GM03348 (cell line): ENCODE data around the gene CHIT1.
A peak's percentile ranks its signal among the peaks of the same experiment; 100 is the strongest.
"Not testable (repeated sequence)": the region's sequence is repeated elsewhere in the genome, so short reads cannot be mapped to it uniquely, and the experiment has no call there.

Source experiments
- DNase-seq: peaks from one replicate; pipeline ENCODE4 v3.0.0; 2012; ENCODE audit warnings: low spot score

The CHIT1 gene

DNA sequence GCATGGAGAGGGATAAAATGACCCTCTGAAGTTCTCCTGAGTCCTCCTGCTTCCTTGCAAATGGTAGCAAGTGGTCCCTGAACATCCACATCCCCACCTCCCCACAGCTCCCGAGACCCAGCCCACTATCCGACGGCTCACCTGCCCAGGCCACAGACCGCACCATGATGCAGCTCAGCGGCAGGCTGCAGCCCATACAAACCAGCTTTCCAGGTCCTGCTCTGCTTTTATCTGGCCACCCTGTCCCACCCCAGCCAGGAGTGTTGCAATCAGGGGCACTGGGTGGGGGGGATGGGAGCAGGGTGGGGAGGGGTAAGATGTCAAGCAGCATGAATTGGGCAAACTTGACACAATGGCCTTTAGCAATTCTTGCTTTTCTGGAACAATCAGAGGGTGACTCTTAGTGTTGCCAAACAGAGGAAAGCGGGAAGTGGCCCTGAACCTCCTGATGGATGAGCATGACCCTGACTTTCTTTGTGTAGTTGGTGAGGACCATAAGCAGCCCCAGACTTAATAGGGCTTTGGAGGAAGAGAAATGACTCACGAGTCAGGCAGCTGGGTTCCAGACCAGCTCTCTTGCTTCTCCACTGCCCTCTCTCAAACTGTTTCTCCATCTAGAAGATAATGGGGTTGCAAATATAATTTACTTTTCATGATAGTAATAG is at the start of gene CHIT1:
TSS of gene CHIT1 (minus strand) at position 203 of the 665 bp plus-strand sequence. CDS start at position 166, 37 bp downstream.
- no peak for DNase-seq

DNA sequence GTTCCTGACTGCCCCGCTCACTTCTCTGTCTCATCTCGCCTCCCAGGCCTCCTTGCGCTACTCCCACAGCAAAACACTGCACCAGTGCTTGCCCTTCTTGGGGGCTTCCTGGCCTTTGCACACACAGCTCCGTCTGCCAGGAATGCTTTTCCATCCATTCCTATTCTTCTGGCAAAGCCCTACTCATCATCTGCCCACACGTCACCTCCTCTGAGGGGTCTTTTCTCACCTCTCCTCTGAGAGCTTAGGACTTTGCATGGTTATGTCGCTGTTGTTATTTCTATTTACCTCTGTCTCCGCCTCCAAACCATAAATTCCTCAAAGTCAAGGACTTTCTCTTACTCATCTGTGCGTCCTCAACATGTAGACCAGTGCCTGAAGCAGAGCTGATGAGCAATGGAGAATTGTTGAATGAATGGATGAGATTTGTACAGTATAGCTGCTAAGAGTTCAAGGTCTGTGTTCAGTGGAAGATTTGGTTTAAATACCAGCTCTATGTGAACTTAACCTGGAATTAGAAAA is 49.5 kb upstream of the CHIT1 start:
- DNase-seq: no peak

DNA sequence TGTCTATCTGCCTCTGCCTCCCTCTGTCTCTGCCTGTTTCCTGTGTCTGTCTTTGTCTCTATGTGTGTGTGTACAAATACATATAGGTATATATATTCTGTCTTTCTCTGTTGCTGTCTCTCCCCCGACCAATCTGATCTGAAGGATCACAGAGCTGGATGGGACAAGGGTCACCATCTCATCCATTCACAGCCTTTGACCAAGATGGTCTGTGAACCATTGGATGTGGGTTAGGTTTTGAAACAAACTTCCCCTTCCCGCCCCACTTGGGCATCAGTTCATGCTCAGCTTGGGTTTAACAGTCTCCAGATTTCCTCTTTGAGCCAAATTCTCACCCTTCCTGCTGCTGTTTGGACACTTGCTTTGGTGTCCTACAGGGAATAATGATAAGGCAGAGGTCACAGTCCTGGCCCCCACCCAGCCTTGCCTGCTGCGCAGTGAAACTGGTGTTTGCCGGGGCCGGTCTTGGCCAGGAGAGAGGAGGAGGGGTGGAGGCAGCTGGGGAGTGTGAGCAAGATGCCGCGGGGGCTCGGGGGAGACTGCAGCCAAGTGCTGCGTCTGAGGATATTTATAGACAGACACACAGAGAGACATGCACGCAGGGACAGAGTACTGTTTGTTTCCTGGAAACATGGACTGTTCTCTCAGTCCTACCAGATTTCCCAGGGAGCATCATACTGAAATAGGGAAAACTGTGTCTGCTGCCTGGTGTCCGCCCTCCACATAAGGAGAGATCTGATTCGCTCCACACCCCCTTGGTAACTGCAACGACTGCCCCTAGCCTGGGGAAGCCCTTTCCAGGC is 48.8 kb upstream of the CHIT1 start:
- peak; percentile 85 for DNase-seq

DNA sequence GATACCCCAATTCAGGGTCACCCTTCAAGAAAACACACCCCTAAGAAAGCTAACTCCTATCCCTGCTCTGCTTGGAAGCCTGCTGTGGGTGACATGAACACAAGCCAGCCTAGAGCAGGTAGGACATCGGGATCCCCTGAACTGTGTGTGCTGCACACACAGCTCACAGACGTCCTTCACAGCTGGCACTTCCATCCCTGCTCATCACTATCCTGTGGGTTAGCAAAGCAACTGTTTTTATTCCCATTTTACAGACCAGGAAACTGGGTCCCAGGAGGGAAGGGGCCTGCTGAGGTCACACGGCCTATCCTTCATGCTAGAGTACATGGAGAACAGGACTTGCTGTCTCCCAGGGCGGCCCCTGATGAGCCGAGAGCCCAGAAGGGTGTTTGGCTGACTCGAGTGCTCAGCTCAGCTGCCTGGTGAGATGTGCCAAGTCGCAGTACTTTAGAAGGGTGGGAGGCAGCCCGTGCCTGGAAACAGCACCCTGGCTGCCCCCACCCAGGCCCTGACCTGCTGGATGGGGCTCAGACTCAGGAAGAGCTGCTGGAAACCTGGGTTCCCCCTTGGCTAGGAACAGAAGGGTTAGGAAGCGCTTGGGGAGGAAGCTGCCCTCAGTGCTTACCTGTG is 47.6 kb upstream of the CHIT1 start:
- no peak for DNase-seq

DNA sequence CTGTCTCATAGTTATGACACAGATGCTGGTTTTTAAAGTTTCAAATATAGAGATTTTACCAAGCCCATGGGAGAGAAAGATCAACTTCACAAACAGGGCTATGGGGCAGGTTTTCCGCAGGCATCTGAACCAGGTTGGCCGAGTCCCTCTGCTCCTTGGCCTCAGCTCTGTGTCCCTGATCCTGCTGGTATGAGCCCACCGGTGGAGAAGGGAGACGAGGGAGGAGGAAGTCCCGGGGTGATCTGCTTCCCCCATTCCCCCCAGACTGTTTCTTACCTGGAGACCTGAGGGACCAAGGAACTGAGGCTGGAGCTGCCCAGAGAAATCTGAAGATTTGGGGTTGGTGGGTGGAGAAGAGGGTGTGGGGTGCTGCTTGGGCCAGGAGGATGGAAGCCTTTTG is 46.9 kb upstream of the CHIT1 start:
- no peak for DNase-seq

DNA sequence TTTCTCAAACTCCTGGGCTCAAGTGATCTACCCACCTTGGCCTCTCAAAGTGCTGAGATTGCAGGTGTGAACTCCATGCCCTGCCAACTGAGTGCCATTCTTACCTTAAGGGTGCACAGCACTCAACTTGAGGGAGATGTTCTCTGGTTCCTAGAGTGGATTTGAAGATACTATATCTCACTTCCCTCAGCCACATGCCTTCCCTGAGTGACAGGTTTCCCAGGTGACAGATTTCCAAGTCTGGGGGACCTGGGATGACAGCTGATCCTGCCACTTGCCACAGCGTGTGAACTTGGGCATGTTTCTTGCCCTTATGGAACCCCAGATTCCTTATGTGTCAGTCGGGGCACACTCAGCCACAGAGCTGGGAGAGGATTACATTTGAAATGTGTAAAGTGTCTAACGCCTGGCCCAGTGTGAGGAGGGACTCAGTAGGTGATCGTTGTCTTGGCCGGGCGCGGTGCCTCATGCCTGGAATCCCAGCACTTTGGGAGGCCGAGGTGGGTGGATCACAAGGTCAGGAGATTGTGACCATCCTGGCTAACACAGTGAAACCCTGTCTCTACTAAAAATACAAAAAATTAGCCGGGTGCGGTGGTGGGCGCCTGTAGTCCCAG is 46.3 kb upstream of the CHIT1 start:
- DNase-seq: no peak

DNA sequence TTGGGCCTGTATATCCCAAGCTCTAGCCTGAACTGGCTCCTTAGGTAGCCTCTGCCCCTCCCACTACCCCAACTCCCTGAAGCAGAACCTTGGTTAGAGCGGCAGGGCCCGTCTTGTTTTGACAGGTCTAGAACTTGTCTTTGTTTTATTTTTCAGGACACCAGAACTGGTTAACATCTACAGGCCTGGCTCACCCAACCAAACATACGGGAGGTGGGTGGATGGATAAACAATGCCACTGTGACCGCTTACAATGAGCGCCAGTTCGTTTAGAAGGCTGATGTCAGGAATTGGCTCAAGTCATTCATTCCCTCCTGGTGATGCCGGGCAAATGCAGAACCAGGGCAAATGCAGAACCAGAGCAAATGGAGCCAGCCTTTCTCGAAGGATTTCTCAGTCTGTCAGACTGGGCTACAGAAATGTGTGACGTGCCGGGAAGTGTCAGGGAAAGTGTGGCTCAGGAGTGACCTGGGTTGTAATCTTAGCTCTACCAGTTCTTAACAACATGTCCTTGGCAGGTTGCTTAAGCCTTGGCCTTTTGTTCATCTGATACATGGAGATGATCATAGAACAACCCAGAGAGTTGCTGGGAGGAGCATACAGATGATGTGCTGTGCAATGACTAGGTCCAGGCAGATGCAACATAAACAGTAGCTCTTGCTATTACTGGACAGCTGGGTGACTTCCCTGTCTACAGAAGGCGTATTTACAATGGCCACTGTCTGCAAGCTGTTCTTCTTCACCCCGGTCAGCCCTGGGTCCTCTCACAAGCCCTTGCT is 45.3 kb upstream of the CHIT1 start:
- no peak for DNase-seq

DNA sequence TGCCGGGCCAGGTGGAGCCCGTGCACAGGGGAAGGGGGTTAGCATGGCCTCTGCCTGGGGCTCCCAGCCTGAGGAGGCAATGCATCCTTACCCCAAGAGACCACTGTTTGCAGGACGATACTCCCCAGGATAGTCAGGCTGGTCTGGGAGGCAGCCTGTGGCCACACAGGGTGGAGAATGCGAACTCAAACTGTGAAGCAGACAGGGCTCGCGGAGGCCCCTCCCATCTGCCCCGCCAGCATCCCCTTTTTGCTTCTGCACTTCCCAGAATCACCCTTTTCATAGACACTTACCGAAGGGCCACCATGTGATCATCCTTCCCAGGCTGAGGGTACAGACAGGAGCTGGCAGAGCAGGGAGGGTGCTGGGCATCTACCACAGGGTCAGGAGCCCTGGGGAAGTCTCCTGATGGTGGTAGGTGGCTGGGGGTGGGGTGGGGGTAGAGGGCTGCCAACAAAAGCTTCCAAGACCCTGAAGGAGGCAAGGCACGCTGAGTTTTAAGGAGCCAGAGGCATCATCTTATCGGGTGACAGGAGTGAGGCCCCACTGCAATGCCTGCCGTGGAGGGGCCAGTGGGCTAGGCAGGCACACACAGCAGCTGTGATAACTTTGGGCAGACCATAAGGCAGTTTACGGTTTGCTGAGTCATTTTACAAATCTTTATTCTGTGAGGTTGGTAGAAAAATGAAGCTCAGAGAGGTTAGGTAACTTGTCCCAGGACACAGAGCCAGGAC is 44.6 kb upstream of the CHIT1 start:
- no peak for DNase-seq

DNA sequence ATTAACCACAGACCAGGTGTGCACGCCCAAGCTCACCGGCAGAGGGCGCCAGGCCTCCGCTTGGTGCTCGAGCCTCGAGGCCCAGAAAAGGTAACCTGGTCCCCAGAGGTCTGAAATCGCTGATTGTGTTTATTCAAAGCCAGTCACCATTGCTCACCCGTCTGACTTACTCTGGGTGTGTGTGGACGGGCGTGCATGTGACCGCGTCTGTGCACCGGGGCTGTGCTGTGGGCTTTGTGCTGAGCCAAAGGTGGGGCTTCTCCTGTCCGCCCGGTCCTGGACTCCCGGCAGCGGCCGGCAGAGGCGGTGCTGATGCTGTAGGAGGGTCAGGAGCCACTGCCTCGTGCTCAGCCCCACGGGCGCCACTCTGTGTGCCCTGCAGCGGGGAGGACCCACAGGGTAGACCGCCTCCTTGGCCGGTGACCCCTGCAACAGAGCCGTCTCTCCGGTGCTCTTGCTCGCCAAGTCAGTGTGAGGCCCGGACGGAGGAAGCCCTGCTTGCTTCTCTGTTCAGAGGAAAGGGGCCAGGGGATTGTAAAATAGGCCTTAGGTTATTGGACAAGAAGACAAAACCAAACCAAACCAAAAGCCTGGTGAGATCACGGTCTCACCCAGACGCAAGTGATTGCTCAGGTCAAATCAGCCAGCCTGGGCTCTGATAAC is 43.9 kb upstream of the CHIT1 start:
- peak; percentile 82 for DNase-seq

DNA sequence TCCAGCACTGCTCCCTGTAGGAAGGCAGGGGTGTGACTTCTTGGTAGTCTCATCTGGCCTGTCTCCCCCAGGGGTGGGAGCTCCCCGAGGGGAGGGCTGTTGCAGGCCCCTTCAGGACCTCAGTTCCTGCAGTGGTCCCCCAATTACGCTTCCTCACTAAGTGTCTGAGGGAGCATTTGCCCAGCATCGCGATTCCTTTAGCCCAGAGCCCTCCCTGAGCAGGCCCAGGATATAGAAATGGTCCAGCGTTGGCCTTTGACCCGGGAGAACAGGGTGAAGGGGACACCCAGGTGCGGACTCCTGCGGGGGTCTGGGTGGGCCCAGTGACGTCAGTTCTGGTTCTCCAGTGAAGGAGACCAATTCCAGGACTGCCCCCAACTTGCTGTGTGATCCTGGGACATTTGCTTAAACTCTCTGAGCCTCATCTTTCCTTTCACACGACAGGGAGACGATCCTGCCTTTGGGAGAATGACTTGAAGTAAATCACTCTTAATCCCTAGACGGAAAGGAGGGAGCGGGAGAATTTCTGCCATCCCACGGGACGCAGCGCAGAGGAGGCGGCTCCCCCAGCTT is 43.2 kb upstream of the CHIT1 start:
- DNase-seq: no peak

DNA sequence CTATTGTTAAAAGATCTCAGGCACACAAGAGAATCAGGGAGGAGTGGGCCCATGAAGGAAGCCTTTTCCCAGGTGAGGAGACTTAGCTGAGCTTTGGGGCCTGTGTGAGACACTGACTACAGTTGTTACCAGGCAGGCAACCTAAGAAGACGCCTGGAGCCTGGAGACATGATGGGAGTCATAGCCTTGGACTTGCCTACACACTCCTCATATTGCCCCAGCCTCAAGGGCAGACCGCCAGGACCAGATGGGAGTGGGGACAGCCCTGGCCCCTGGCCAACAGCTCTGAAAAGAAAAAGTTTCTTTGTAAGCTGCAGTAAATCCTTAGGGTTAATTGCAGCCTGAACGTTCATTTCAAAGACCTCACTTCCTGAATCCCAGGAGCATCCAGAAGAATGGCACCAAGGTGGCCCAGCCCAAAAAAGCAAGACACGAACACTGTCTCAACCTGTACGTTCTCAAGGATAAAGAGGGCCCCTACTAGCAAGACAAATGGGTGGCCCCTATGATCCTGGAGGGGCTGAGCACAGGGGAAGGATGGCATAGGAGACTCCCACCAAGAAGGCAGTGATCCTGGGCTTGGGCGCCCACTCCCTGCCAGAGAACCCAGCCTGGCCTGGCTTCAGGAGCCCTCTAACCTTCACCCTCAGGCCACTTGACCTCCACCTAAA is 42.6 kb upstream of the CHIT1 start:
- no peak for DNase-seq

DNA sequence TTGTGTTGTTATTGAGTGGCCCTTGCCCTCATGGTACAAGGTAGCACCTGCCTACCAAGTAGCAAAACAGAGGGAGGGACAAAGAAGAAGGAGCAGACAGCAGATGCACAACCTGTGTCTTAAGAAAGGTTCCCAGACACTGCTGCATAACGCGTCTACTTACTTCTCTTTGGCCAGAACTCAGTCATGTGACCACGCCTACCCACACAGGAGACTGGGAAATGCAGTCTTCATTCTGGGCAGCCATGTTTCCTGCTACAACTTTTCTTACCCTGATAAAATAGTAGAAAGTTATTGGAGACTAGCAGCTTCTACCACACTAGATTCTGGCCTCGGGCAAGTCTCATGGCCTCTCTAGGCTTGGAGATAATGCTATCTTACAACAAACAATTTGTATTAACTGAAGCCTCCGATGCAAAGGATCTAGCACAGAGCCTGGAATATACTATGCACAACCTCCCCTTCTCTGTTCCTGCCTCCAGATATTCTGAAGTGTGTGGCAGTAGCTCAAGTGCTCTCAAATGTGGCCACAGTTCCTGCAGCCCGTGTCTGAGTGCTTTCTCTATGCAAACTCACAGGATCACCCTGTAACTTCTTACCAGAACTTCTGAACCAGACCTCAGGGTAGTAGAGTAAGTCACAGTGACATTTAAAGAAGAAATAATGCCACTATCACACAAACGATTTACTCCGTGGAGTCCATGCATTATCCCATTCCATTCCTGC is 41.7 kb upstream of the CHIT1 start:
- peak; percentile 69 for DNase-seq

DNA sequence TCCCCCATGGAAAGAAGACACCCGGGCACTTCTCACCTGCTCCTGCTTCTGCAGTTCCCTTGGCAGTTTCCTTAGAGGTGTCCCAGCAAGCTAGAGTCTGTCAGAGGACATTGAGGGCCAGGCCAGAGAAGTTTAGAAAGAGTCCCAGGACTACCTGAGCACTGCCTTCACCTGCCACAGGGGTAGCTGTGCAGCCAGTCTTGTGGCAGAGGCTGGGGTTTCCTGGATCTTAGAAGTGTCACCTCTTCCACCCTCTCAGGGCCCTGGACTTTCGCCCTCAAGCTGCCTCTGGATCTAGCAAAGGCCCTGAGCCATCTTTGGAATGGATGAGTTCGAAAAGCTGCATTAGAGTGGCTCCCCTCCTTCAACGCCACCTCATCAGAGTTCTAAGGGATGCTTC is 41.0 kb upstream of the CHIT1 start:
- no peak for DNase-seq

DNA sequence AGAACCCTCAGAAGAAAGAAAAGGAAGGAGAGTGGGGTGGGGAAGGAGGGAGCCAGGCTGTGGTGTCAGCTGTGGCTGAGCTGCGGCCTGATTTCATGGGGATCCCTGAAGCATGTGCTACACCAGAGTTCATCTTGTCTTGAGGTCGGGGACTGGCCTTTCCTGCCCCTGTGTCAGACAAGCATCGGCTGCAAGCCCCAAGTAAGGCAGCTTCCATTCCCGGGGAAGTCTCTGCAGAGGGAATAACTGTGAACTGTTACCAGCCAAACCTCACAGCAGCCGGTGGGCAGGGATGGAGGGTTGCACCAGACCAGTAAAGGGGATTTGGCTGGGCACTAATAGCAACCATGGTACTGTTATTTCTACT is 40.2 kb upstream of the CHIT1 start:
- DNase-seq: no peak

DNA sequence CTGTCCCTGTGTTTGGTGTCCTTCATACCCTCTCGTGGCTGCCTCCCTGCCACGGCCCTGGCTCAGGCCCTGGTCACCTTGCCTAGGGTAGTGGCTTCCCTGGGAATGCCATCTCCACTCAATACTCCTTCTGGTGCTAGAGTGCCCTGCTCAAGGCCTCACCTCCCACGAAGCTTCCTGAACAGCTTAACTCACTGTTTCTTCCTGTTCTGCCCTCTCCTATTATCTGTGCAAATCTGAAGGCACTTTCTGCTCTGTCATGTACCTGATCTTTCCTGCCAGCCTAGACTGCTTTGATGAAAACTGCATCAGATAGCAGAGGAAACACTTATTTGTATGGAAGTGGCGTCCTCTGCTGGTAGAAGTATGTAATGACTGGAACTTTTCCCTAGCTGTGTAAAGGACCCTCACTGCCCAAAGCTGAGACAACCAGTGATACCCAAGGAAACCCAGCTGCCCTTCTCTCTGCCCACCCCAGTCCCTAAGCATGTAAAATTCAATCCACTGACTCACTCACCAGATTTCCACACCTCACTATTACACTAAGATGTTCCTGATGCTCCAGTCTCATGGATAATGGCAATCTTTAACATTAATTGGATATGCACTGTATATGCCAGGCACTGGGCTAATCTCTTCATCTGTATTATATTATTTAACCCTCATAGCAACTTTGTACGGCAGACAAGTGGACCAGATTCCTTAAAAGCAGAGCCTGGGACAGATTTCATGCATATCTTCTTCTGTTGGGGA is 39.6 kb upstream of the CHIT1 start:
- DNase-seq: peak; percentile 77

DNA sequence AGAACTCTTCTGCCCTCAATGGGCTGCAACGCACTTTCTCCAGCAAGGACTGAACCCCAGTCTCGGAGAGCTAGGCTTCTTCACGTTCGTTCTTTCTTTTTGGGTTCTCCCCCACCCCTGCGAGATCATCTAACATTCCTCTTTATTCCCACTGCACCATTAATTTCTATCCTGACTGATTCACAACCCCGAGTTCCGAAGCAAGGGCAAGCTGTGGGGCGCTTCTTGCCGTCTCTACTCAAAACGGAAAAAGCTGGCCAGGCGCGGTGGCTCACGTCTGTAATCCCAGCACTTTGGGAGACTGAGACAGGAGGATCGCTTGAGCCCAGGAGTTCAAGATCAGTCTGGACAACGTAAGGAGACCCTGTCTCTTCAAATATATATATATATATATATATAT is 38.4 kb upstream of the CHIT1 start:
- DNase-seq: no peak

DNA sequence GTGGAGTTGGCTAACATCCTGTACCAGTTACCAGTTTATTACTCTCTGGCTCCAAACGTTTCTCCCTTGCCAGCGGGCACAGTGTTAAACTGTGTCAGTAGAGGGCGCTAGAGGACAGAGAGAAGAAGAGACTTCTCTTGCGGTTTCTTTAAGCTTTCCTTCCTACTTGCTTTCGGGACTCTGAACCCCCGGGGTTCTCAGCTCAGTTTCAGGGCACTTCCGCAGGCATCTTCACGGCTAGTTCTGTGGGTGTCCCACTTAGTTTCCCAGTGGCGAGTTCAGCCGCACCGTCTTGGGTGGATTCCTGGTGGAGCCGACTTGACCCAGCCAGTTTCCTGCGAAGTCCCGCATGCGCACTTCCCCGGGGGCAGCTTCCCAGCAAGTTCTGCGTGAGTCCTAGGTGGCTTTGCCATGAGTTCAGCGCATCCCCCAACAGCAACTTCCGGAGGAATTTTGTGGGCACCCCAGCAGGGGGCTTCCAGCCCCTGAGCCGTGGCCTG is 37.9 kb upstream of the CHIT1 start:
- peak; percentile 94 for DNase-seq

DNA sequence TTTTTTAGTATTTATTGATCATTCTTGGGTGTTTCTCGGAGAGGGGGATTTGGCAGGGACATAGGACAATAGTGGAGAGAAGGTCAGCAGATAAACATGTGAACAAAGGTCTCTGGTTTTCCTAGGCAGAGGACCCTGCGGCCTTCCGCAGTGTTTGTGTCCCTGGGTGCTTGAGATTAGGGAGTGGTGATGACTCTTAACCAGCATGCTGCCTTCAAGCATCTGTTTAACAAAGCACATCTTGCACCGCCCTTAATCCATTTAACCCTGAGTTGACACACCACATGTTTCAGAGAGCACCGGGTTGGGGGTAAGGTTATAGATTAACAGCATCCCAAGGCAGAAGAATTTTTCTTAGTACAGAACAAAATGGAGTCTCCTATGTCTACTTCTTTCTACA is 36.7 kb upstream of the CHIT1 start:
- not testable (repeated sequence) for DNase-seq
